ENCODE data around the gene LGALSL.

Gene LGALSL

GRCh38 chr2:64470766-64471295 is 16.9 kb downstream of the LGALSL start:
- DNase-seq (ENCODE audit: low read depth, low spot score): no peak

DNA sequence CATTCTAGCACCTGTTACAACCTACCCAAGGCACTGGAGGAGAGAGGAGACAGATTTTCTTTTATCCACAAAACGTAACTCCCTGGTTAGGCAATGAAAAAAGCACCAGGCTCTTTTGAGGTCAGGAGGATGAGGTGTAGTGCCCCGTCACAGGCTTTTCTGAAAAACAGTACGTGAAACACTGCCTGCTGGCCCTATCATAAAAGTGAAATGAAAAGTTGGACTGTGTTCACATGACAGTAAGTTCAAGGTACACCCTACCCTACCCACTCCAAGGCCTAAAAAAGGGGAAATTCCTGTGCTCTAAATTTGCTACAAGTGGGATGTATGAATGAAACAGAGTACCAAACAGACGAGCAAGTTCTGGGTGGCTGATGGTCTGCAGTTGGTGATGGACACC is 17.6 kb downstream of the LGALSL start:
- DNase-seq (ENCODE audit: low read depth, low spot score): no peak

- DNase-seq (ENCODE audit: low read depth, low spot score): no peak
These were observed 18.9 kb downstream of the LGALSL start for GRCh38 chr2:64472881-64473280.

- no peak for DNase-seq (ENCODE audit: low read depth, low spot score)
These were observed 20.2 kb downstream of the LGALSL start for GRCh38 chr2:64474121-64474571.

DNA sequence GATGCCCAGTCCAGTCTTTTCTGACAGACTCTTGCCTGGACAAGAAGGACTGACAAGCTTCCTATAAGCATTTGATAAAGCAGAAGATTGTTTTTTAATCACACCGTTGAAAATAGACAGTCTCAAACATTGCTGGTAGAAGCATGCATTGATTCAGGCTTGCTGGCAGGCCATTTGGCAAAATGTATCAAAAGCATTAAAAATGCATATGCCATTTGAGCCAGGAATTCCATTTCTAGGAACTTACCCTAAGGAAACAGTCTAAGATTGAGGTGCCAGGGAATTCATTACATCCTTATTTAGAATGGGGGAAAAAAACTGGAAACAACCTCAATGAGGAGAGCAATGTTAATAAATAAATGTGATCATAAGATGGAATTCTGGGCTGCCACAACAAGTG is 20.7 kb downstream of the LGALSL start:
- no peak for DNase-seq (ENCODE audit: low read depth, low spot score)

DNA sequence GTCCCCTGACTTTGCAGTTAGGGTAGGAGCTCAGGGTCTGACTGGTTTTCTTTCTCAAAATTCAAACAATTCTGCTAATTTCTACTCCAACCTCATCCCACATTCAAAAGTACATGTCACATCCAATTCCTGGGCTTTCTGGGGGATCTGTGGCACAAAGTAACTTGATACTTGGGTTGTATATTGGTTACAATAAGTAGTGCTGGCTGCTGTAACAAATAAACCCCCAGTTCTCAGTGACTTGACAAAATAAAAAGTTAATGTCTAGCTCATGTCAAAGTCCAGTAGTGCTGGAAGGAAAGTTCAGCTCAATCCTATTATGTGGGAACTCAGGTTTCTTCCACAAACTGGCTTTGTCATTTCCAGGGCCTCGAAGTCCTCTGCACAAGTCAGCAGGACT is 23.1 kb downstream of the LGALSL start:
- no peak for DNase-seq (ENCODE audit: low read depth, low spot score)

DNA sequence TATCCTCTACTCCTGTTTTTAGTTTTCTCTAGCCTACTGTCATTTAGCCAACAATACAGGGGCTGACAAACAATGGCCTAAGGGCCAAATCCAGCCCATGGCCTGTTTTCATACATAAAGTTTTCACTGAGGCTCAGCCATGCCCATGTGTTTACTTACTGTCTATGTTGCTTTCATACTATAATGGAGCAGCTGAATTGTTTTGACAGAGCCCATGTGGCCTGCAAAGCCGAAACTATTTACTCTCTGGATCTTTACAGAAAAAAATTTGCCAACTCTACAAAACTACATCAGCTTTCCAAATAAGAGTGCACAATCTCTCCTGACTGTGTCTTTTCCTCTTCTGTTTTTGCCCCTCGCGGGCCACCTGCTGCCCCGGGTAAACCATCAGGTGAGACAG is 24.0 kb downstream of the LGALSL start:
- DNase-seq (ENCODE audit: low read depth, low spot score): no peak

GRCh38 chr2:64478502-64479230 is 24.7 kb downstream of the LGALSL start:
- DNase-seq (ENCODE audit: low read depth, low spot score): no peak

DNA sequence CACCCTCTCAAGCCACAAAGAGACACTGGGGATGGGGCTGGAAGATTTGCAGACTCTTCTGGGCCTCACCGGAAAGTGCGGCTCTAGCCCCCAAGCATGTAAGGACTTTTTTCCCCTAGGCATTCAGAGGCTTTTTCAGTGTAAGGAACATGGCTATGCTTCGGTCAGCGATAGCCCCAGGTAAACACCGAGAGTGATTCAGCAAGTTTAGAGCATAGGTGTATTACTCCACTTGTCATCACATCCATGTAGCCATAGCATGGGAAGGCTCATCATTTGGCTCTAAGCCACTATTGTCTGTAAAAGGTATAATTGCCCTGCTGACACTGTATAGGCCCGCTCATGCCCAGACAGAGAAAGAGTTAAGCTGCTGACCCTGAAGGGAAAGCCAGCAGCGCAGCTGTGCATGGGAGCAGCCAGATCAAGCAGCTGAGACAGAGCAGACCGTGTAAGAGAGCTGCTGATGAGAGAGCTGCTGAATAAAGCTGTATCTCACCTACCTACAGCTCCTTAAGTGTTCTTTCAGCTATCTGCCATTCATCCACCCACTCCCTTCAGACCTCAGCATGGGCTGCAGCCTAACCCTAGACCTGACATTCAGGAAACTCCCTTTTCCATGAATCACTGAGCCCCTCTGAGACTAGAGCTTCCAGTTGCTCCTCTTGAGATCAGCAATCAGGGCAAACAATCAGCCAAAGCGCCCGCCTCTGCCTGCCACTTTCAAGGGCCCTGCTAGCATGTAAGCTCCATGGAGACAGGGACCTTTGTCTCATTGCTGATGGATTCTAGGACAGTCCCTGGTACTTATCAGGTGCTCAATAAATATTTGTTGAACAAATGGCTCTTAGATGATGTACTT is 25.5 kb downstream of the LGALSL start:
- no peak for DNase-seq (ENCODE audit: low read depth, low spot score)

DNA sequence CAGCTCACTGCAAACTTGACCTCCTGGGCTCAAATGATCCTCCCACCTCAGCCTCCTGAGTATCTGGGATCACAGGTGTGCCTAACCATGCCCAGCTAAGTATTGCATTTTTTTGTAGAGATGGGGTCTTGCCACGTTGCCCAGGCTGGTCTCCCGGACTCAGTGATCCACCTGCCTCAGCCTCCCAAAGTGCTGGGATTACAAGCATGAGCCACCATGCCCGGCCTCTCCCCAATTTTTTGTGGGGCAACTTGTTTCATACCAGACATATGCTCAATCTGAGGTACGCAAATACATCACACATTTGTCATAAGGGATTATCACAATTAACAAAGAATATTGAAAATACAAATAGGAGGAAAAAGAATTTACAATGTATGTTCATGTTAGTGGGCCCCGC is 27.7 kb downstream of the LGALSL start:
- no peak for DNase-seq (ENCODE audit: low read depth, low spot score)

DNA sequence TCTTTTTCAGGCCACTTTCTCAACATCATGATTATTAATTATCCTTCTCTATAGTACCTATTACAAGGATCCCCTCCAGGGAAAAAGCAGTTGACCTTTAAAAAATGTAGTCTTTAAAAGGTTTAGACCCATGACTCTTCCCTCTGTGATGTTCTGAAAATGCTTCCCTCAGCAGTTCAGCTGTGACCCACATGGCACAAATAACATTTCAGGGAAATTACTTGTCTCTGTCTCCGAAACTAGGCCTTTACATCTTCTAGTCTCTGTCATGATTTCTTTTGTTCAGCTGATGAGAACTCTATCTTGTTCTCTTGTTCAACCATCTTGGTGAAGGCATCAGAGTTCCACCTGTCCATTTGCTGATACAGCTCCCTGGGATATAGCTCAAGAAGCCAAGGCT is 28.3 kb downstream of the LGALSL start:
- DNase-seq (ENCODE audit: low read depth, low spot score): no peak

DNA sequence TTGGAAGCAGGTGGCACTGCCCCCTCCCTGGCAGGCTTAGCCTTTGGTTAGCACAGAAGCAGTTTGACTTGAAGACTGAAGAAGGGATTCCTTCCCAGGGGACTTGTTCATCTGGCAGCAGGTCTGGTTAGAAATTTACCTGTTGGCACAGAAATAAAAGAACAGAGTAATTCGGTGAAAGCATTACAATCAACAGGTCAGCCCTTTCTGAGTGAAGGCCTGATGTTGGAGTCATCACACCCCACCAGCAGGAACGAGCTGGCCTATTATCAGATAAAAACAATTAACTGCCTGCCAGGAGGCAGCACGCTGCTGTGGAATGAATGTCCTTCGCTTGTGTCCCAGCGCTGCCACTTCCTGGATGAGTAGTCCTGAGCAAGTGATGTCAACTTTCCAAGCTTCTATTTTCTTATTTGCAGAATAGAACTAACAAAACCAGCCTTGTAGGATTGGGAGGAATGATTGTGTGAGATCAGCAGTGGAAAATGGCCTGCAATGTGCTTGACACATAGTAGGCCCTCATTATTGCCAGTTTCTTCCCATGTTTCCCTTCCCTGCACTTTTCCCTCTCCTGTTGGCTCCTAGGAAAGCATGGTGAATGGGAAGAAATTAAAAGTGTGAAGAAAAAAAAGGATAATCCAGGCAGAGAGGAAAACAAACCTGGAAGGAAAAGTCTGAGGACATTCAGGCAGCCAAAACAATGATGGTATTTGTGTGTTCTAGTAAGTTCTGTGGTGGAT is 29.0 kb downstream of the LGALSL start:
- DNase-seq (ENCODE audit: low read depth, low spot score): no peak

DNA sequence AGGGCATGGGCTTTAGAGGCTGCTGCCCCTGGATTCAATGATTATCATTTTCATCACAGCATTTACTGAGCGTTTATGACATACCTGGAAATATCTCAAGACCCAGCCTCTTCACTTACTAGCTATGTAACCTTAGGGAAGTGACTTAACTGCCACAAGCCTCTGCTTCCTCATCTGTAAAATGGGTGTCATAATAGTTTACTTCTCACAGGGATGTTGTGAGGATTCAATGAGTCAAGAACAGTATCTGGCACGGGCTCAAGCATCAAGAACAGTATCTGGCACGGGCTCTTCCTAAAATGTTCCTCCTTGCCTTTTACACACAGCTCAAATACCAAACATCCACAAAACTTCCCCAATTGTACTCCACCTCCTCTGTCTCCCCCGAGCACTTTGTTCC is 31.4 kb downstream of the LGALSL start:
- no peak for DNase-seq (ENCODE audit: low read depth, low spot score)

- no peak for DNase-seq (ENCODE audit: low read depth, low spot score)
These were observed 32.0 kb downstream of the LGALSL start for GRCh38 chr2:64485961-64486360.

DNA sequence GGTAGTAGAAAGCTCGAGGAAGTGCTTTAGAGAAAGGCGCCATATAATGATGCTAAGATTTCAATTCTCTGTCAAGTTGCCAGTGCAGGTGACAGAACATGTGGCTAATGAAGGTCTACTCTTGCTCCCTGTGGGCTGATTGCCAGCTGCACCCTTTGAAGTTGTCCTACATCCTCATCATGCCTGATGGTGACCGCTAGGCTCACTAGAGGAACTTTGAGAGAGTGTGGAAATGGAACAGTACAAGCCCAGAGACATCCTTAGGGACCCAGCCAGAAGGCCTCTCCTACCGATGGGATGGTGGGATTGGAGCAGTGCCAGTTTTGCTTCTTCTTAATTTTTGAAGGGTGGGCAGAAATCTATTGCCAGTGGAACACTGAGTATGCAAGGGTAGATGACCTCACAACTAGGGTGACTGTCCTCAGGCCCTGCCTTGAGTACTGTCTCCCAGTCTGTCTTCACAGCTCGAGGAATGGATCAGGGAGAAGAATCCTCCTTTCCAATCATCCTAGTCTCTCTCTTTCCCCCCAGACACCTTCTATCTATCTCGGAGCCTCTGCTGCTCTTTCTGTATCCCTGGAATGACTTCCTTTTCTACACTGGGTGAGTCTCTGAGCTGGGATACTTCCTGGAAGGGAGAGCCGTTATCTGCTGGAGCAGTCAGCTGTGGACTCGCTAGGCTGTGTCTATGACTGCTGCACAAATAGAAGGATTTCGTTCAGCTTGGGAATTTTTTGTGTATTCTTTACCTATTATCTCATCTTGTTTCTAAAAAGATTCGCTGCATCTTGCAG is 33.5 kb downstream of the LGALSL start:
- no peak for DNase-seq (ENCODE audit: low read depth, low spot score)

DNA sequence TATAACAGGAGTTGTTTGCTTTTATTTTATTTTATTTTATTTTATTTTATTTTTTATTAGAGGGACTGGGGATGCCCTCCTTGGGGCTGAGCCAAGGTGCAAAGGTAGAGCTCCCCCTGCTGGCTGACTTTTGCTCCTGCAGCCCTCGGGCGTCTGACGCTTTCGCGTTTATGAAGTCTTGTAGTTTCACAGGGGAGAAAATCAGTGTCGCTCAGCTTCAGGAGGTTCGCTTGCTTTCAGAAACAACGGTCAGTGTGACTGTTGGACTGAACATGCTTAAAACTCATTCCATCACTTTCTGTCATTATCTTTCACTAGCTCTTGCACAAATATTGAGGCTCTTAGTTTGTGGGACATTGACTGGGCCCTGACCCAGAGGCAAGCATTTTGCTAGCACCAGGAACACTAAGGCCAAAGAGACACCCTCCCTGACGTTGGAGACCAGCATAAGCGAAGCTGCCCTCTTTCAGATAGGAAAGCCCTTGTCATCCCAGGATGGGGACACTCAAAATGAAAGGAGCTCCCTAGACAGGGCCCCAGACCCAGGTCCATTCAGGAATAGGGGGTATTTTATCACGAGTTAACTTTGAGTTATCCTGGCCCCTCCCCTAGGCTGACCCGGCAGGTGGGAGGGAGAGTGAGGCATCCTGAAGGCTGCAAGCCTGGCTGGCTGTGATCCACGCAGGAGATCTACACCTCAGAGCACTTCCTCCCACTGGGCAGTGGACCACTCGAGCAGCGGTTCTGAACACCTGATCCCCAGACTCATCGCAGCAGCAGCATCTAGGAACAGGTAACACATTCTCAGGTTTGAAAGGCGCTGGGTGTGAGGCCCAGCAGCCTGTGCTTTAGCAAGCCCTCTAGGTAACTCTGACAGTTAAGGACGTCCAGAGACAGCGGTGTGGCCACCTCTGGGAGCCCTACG is 34.4 kb downstream of the LGALSL start:
- DNase-seq (ENCODE audit: low read depth, low spot score): no peak

GRCh38 chr2:64489081-64489751 is 35.3 kb downstream of the LGALSL start:
- no peak for DNase-seq (ENCODE audit: low read depth, low spot score)

GRCh38 chr2:64491426-64491825 is 37.5 kb downstream of the LGALSL start:
- DNase-seq (ENCODE audit: low read depth, low spot score): no peak

DNA sequence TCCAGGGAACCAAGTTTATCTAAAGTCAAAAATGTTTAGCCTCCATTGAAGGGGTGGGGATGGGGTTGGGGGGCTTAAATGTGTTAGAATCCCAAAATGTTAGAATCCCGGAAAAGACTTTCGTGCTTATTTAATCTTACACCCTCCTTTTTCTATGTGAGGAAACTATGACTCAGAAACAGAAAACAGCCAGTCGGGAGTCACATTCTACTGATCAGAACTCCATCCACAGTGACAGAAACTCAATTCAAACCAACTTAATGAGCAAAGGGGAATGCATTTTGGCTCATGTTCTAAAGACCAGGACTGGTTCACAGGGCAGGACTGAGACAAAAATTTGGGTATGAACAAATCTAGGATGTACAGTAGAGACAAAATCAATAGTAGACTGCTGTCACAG is 38.3 kb downstream of the LGALSL start:
- no peak for DNase-seq (ENCODE audit: low read depth, low spot score)

GRCh38 chr2:64492821-64493220 is 38.9 kb downstream of the LGALSL start:
- no peak for DNase-seq (ENCODE audit: low read depth, low spot score)

All from brain pericyte (primary cell).